ENCODE measurements around the gene NPW.

Gene NPW

GRCh38 chr16:2056077-2056476 lies 36.5 kb downstream of the NPW start:
- DNase-seq = no peak

- DNase-seq = no peak
These were observed 37.3 kb downstream of the NPW start for GRCh38 chr16:2056681-2057407.

- DNase-seq = no peak
These were observed 37.9 kb downstream of the NPW start for GRCh38 chr16:2057438-2057837.

- DNase-seq = no peak
These were observed 38.8 kb downstream of the NPW start for GRCh38 chr16:2058420-2058819.

- DNase-seq = no peak
These were observed 39.3 kb downstream of the NPW start for GRCh38 chr16:2058872-2059271.

- no peak for DNase-seq
These were observed 40.8 kb downstream of the NPW start for GRCh38 chr16:2060346-2060745.

- DNase-seq = no peak
These were observed 41.4 kb downstream of the NPW start for GRCh38 chr16:2061023-2061422.

- DNase-seq = no peak
These were observed 41.9 kb downstream of the NPW start for GRCh38 chr16:2061526-2061925.

- no peak for DNase-seq
These were observed 43.2 kb downstream of the NPW start for GRCh38 chr16:2062801-2063200.

GRCh38 chr16:2063861-2064260 lies 44.3 kb downstream of the NPW start:
- DNase-seq = no peak

- DNase-seq = no peak
These were observed 44.9 kb downstream of the NPW start for GRCh38 chr16:2064368-2064945.

- DNase-seq = no peak
These were observed 46.6 kb downstream of the NPW start for GRCh38 chr16:2066139-2066538.
